Skeletal muscle tissue (tissue), 4 donors: ENCODE measurements around the gene SYNJ2BP. TPM values are rescaled to one million over a fixed set of nuclear protein-coding genes. Genes with fewer than 3 reads are reported as not detected.

Experiments used
- H3K27ac ChIP-seq: one replicate; pipeline ENCODE4 v1.7.0; 2013; ENCODE audit warnings: mild to moderate bottlenecking, low read depth, low read length, inconsistent platforms
- H3K27me3 ChIP-seq, 3 donors: one replicate each; pipeline ENCODE4 v1.7.0; 2013; ENCODE audit warnings: low read length in 3 of 3; ENCODE audit not compliant: control insufficient read depth in 3 of 3, insufficient read depth in 3 of 3
- H3K36me3 ChIP-seq, 3 donors: one replicate each; pipeline ENCODE4 v1.7.0; 2013; ENCODE audit warnings: low read length in 3 of 3; ENCODE audit not compliant: control insufficient read depth in 3 of 3, insufficient read depth in 3 of 3
- H3K4me1 ChIP-seq, 3 donors: one replicate each; pipeline ENCODE4 v1.7.0; 2013; ENCODE audit warnings: low read length in 3 of 3, mild to moderate bottlenecking in 3 of 3; ENCODE audit not compliant: control insufficient read depth in 3 of 3, insufficient read depth in 3 of 3
- H3K4me3 ChIP-seq, 3 donors: one replicate each; pipeline ENCODE4 v1.7.0; 2013; ENCODE audit warnings: low read length in 3 of 3
- H3K9ac ChIP-seq, 3 donors: one replicate each; pipeline ENCODE4 v1.7.0; 2013; ENCODE audit warnings: low read length in 3 of 3, mild to moderate bottlenecking in 3 of 3, moderate library complexity in 2 of 3, low read depth in 1 of 3
- H3K9me3 ChIP-seq, 3 donors: one replicate each; pipeline ENCODE4 v1.7.0; 2013; ENCODE audit warnings: low read length in 3 of 3; ENCODE audit not compliant: control insufficient read depth in 3 of 3
- total RNA-seq: library from RNA; depleted of rRNA; stranded (reverse); fragments of >200 nt; gene quantifications from one replicate; pipeline ENCODE4 v1.2.3, GENCODE V29; 2014
- donor health status: Osteomylitis.

The SYNJ2BP gene
- total RNA-seq, 1 donor from 2014 or later, result 16.7 TPM

DNA sequence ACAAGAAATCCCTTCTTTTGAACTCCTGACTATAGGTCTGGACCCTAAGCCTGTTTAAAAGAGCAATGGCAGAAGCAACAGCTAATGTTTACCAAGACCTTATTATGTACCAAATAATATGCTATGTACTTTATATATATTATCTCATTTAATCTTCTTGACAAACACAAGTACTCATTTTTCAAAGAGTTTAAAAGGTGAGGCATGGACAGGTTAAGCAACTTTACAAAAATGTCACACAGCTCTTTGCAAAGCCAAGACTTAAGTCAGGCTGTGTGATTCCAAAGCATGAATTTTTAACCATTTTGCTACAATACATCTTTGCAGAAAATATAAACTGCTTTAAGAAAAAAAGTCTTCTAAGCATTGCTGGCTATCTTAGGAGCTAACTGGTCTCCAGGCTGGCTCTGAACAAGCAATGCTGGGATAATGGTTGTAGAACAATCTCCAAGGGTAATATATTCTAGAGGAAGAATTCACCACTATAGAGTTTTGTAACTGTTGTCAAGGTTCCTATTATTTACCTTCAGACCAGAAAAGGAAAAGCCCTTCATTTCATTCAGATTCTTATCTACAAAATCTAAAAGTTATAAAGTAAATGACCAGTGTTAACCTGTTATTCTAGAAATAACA is 22.1 kb downstream of the SYNJ2BP start:
- Histone ChIP-seq H3K9ac (no peak overlapping the region), H3K4me3 (no peak overlapping the region), H3K27me3 (no peaks in the 10 kb centered on the region), H3K4me1 (no peaks in the 10 kb centered on the region), H3K9me3 (no peaks in the 10 kb centered on the region), H3K36me3 (peaks cover 0 to 5% (median 3%) of the 10 kb centered on the region in 3 donors), H3K27ac (no peak overlapping the region)

DNA sequence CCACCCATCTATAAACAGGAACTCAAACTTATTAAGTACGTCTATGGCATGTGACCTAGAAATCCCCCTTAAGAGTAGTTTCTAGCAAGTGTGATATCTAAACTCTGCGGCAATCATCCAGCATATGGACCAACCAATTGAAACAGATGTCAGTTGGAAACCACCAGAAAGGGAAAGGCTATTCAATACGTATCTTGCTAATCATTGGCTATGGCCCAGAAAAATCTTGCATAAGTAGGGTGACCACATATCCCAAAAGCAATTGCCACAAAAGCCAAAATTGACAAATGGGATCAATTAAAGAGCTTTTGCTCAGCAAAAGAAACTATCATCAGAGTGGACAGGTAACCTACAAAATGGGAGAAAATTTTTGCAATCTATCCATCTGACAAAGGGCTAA is 24.2 kb downstream of the SYNJ2BP start:
- Histone ChIP-seq H3K4me1 (no peaks in the 10 kb centered on the region), H3K9me3 (no peaks in the 10 kb centered on the region), H3K9ac (no peak overlapping the region), H3K4me3 (no peak overlapping the region), H3K27me3 (no peaks in the 10 kb centered on the region), H3K36me3 (peaks cover 4 to 10% (median 8%) of the 10 kb centered on the region in 3 donors), H3K27ac (no peak overlapping the region)

DNA sequence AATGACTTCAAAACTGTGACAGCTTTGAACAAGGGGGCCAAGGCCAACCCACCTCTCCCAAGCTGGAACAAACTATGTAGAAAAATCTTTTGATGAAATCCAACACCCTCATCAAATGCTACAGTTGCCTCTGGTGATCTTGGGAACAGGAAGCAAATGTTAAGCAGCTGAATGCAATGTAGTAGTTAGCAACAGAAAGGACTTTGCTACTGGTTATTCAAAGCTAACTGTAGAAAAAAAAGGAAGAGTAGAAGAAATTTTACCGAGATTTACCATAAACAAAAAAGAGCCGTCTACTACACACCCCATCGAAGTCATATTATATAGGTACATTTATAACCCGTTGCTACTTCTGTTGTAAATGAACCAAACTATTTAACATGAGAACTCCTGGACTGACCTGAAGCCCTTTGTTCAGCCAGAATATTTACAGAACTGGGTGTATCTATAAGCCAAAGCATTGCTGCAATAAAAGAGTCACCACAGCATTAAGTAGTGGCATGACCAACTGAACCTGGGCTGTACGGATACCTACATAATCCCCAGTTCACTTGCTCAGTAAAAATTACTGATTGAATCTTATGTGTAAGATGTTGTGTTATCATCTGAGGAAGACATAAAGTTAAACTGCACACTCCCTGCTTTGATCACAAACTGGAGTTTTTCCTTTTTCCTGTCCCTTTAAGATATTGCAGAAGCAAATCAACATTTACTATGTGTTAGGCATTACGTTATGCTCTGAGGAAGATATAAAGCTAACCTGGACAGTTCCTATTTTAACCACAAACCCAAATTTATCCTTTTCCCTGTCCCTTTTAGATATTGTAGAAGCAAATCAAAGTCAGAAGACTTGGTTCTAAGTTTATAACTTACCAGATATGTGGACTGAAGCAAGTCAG is 25.1 kb downstream of the SYNJ2BP start:
- H3K9ac ChIP-seq, result no peak overlapping the region
- peaks cover 0 to 10% (median 8%) of the 10 kb centered on the region in 3 donors for H3K36me3 ChIP-seq
- H3K27me3 ChIP-seq, result no peaks in the 10 kb centered on the region
- H3K9me3 ChIP-seq, result no peaks in the 10 kb centered on the region
- no peak overlapping the region for H3K27ac ChIP-seq
- H3K4me1 ChIP-seq, result no peaks in the 10 kb centered on the region
- no peak overlapping the region for H3K4me3 ChIP-seq

DNA sequence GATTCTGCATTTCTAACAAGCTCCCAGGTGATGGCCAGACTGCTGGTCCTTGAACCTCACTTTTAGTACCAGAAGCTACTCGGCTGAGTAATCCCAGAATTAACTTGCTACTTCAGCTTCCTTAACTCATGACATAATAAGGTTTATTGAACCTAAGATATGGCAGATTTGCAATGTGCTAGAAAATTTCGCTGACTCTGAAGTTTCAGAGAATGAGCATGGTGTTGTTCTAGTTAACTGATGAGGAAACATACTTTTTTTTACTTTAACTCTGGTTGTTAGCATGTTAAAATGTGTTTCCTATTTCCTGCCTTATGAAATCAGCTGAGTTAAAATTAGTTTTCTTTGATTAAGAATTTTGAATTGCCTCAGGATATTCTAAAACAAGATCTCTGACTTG is 34.4 kb downstream of the SYNJ2BP start:
- Histone ChIP-seq H3K9ac (no peak overlapping the region), H3K36me3 (peaks cover 10 to 19% (median 11%) of the 10 kb centered on the region in 3 donors), H3K27ac (no peak overlapping the region), H3K9me3 (no peaks in the 10 kb centered on the region), H3K4me1 (no peaks in the 10 kb centered on the region), H3K4me3 (no peak overlapping the region), H3K27me3 (no peaks in the 10 kb centered on the region)

GRCh38 chr14:70380824-70381223 is 36.1 kb downstream of the SYNJ2BP start:
- Histone ChIP-seq H3K36me3 (peaks cover 11 to 16% (median 13%) of the 10 kb centered on the region in 3 donors), H3K4me1 (no peaks in the 10 kb centered on the region), H3K9ac (no peak overlapping the region), H3K4me3 (no peak overlapping the region), H3K27ac (no peak overlapping the region), H3K27me3 (no peaks in the 10 kb centered on the region), H3K9me3 (no peaks in the 10 kb centered on the region)

DNA sequence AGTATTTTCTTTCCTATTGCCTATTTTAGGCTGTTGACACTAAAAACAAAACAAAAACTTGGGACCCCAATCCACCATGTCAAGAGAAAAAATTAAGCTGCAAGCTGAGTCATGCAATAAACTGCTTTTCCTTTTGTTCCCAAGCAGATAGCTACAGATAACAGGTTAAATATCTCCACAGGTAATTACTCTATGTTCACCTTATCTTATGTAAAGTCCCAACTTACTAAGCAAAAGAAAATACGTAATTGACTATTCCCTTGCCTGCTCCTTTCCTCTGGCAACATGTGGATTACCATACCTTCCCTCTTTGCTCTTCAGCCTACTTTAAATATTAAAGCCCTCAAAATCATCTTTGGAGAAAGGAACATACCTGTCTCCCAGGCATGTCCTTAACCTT is 38.2 kb downstream of the SYNJ2BP start:
- Histone ChIP-seq H3K27ac (no peak overlapping the region), H3K36me3 (peaks cover 17 to 25% (median 25%) of the 10 kb centered on the region in 3 donors), H3K27me3 (no peaks in the 10 kb centered on the region), H3K9ac (no peak overlapping the region), H3K4me1 (no peaks in the 10 kb centered on the region), H3K9me3 (no peaks in the 10 kb centered on the region), H3K4me3 (no peak overlapping the region)

Other genes starting within 250 kb of the SYNJ2BP start
- gene SLC8A3, start 228.1 kb downstream of the SYNJ2BP start, total RNA-seq, result 13.0 TPM
- 36.0 TPM for gene COX16, start 57.4 kb downstream of the SYNJ2BP start, total RNA-seq
- gene ADAM21, start 35.1 kb upstream of the SYNJ2BP start, total RNA-seq, result not detected
- 2.1 TPM for gene ADAM20, start 117.9 kb upstream of the SYNJ2BP start, total RNA-seq
- 45.4 TPM for gene MED6, start 183.6 kb upstream of the SYNJ2BP start, total RNA-seq
- 1.0 TPM for gene TTC9, start 224.8 kb upstream of the SYNJ2BP start, total RNA-seq